NCI-H1048 (cell line): ENCODE results near the gene TSBP1.

Experiments
- DNase-seq: peaks from one replicate; lab custom pipeline; 2025; lab: John Stamatoyannopoulos, UW

The TSBP1 gene

DNA sequence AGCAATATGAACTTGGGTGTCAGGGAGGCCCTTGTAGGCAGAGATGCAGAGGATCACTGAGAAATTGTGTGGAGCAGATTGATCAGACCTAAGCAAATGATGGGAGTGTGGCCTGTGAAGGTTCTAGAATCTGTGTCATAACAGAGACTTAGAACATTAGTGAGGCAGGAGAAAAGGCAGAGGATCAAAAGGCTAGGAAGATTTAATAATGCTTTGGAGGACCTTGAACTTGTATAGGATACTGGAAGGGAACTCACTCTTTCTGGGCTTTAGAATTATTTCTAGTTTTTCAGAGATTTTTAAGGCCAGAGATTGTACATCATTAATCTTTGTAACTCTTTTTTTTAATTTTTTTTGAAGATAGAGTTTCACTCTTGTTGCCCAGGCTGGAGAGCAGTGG, at the start of gene TSBP1:
TSBP1 (minus strand) TSS at position 101 of the 400 bp plus-strand sequence. CDS start 197 bp downstream, outside the sequence.
- no peak for DNase-seq

DNA sequence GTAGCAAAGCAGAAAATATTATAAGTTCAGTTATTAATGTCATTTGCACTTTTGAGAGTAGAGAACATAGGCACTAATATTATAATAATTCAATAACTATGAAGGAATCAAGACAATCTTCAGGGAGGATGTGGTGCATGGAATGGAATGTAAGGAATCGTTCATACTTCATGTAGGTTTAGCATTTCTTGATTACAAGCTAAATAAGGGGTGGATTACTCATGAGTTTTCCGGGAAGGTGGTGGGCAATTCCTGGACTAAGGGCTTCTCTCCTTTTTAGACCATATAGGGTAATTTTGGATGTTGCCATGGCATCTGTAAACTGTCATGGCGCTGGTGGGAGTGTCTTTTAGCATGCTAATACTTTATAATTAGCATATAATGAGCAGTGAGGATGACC, 44.3 kb upstream of the TSBP1 start:
- DNase-seq: no peak

DNA sequence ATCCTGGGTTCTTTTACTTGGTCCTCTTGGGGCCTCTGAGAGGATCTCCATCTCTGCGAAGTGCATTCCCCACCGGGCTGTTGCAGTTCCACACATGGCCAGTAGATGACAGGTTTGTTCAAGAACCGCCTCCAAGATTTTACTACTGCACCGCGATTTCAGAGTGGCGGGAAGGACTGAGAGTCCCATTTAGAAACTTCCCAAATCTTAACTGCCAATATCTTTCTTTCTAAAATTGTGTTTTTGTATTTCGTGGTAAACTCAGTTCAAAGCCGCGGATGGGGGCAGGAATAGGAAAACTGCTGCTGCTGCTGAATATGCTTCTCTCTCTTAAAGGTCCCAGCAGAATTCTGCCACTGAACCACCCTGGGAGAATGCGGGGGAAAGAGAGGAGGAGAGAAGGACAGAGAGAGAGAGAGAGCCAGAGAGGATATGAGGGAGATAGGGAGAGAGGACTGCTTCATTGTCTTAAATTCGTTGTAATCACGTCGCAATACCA, 43.9 kb upstream of the TSBP1 start:
- DNase-seq: no peak

DNA sequence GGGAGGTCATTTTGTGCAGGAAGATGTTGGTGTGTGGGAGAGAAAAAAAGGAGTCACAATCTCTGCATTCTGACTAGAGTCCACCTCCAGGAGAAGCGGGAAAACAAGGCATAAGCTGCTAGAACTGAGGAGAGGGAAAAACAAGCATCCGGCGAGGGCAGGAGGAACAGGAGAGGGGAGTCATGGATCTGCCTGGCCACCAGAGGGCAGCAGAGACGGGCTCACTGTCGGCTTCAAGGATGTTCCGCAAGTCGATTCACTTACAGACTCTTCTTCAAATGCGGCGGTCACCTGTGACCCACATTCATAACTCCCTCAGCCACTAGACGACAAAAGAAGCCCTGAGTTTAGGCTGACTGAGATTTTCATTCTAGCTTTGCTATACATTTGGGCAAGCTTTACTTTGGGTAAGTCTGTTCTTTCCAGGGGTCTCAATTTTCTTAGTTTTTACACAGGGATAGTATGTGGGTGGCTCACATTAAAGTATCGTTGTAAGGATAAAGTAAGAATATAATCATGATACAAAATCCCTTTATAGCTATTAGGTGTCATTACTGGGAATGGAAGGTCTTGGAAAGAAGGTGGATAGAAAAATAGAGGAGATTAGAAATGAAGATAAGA, 41.8 kb upstream of the TSBP1 start:
- DNase-seq: peak; percentile 14

- DNase-seq: no peak
Measured at GRCh38 chr6:32411566-32412327, 40.0 kb upstream of the TSBP1 start.

DNA sequence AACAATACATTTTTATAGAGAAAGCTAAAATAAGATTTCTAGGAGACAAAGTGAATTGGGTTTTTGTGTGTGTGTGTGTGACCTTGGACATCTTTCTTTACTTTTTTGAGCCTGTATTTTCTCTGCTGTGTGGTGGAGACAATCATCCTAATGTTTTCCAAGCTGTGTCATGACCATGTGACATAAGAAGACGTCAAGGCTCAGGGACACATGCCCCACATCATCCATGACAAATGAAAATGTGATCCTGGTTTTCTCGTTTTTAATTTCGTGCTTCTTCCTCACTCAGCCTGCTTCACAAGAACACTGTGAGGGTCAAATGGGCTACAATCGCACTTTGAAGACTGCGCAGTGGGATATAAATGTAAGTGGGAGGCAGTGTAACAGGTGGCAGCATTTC, 39.2 kb upstream of the TSBP1 start:
- DNase-seq: no peak

- DNase-seq: no peak
Measured at GRCh38 chr6:32406857-32407256, 35.2 kb upstream of the TSBP1 start, which contains the start of gene BTNL2. Gene BTNL2 (minus strand): TSS chr6:32407181. CDS start chr6:32407123, 58 bp downstream.

DNA sequence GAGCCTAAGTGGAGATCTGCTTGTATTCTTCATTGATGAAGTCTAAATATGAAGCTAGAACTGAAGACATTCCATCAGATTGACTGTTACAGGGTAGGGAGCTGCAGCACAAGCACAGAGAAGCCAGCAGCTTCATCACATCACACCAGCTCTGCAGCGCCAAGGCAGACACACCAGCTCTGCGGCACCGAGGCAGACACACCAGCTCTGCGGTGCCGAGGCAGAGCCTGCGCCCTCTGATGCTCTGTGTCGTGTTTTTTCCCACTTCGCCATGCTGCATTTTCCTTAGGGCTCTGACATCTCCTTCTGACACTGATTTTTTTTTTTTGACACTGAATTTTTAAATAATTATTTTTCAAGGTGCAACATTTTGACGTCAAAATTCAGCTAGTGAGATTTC, 34.5 kb upstream of the TSBP1 start:
- no peak for DNase-seq

DNA sequence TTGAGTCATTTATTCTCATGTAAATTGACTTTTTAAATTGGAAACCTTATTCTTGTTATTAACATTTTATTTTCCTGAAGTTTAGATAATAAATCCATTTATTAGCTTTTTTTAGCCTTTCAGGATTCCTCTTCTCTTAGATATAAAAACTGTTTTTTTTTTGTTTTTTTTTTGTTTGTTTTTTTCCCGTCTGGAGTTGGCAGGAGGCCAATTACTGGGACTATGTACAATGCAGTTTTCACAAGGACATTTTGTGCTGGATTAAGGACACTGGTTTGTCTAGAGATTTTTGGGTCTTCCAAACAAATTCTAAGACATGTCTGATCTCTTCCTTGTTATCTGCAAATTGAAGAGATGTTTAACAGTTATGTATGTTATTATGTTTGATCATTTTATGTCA, 34.0 kb upstream of the TSBP1 start:
- no peak for DNase-seq

- DNase-seq: no peak
Measured at GRCh38 chr6:32402812-32403211, 31.1 kb upstream of the TSBP1 start.

DNA sequence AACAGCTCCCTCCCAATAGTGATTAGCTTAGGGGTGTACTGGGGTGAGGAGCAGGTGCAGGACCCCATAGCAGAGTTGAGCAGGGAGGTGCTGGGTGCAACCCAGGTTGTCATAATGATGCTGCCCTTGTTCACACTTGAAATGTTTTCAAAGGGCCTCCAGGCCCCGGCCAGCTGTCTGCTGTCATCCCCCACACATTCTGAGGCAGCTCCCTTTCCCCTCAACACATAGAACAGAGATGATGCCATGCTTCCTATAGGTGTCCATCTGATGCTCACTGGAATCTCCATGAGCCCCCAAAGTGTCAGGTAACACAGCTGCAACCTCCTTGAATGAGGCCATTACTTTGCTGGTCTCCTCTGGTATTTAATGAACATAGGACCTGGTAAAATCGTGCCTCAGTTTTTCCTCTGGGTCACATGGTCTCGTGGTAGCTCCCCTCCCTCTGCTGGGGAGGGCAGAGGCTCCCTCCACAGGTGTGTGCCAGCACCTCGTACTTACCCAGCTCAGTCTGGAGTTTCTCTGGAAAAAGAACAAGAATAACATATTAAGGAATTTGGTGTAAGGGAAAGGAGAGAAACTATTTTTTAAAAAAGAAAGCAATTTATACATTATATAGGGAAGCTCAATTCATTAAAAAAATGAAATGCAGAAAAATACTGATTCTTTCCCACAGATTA, 29.7 kb upstream of the TSBP1 start:
- no peak for DNase-seq

DNA sequence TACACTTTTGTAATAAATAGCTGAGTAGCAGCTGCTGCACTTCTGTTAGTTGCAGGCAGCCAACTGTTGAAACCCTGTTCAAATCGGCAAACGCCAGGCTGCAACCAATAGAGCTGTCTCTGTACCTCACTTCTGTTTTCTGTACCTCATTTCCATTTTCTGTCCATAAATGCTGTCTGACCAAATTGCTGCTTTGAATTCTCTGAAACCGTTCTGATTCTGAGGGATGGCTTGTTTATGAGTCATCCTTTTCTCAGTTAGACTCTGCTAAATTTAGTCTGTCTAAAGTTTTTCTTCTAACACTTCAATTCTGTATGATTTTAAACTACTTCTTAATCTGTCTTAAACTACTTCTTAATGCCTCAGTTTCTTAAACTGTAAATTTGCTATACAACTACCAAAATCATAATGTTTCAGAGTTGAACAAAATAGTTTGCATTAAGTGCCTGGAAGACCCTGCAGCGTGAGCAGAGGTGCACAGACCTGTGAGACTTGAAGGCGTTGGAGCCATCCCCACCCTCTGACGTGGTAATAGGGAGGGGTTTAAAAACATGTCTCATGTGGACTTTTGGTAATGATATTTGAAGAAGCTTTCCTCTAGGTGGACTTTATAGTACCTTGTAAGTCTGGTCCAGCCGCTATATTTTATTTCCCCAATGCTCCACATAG, 25.7 kb upstream of the TSBP1 start:
- no peak for DNase-seq

GRCh38 chr6:32396028-32396427, 24.3 kb upstream of the TSBP1 start:
- no peak for DNase-seq

GRCh38 chr6:32393665-32394420, 22.1 kb upstream of the TSBP1 start:
- no peak for DNase-seq

GRCh38 chr6:32391505-32391904, 19.8 kb upstream of the TSBP1 start:
- DNase-seq: no peak

- DNase-seq: no peak
Measured at GRCh38 chr6:32387589-32388340, 16.1 kb upstream of the TSBP1 start.

DNA sequence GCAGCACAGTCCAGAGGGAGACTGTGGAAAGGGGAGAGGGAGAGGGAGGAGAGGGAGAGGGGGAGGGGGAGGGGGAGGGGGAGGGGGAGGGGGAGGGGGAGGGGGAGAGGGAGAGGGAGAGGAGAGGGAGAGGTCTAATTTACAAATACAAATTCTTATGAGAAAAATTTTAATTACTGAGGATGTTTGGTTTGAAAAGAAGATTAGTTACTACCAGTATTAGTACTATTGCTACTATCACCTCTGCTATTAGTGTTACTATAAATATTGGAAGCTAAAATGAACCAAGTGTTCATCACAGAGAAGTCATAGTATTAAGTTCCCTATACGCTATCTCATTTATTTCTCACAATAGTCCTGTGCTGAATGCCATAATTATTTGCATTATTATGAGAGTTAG, 14.3 kb upstream of the TSBP1 start:
- DNase-seq: no peak

- no peak for DNase-seq
Measured at GRCh38 chr6:32382757-32383420, 11.2 kb upstream of the TSBP1 start.

- DNase-seq: no peak
Measured at GRCh38 chr6:32379545-32379944, 7.8 kb upstream of the TSBP1 start.
